Adipose tissue (tissue), 3 donors: ENCODE results near the gene FOXE1. TPM values are rescaled to one million over a fixed set of nuclear protein-coding genes. Genes with fewer than 3 reads are reported as not detected.

Experiments
- H3K27ac ChIP-seq: one replicate; pipeline ENCODE4 v1.5.1; 2013; ENCODE audit warnings: low read depth, low read length
- WGBS, 3 donors: extraction: QIAGEN DNeasy Blood & Tissue Kit; methylation state at CpG; one replicate each; pipeline ENCODE4 v1.1.7; 2013; 5-methylcytosine and 5-hydroxymethylcytosine counted together
- polyA plus RNA-seq, 3 donors: library from polyadenylated mRNA; stranded (reverse); fragments of 200-250 nt; gene quantifications; one replicate each; pipeline ENCODE4 v1.2.3, GENCODE V29; 2013
- donor health status: healthy with polysubstance abuse.
- donor health status: Bipolar disorder and iron deficiency.
- donor health status: healthy.

Gene FOXE1
- polyA plus RNA-seq, result under 1 TPM in 2 of 3 donors, not detected in 1; 0.02 to 0.03 TPM

GRCh38 chr9:97853056-97853843, at the start of gene FOXE1:
TSS of gene FOXE1 (plus strand) at chr9:97853226. CDS start at chr9:97853915, 689 bp downstream.
- 0 to 2% (median 1%) methylated on average over 54 to 83 of the region's 83 CpGs for WGBS, 3 donors
- H3K27ac ChIP-seq, result no peak within 1 kb of the TSS

- WGBS, 3 donors, result 70 to 80% (median 73%) methylated on average over 5 of the region's 5 CpGs
Observed at GRCh38 chr9:97804059-97804365, 49.0 kb upstream of the FOXE1 start.

GRCh38 chr9:97806721-97807120, 46.3 kb upstream of the FOXE1 start:
- no peak overlapping the region for H3K27ac ChIP-seq
- 68 to 74% (median 69%) methylated on average over 2 of the region's 2 CpGs for WGBS, 3 donors

More at GRCh38 chr9:97804059-97804365, 49.0 kb upstream of the FOXE1 start:
- H3K27ac ChIP-seq, result no peak overlapping the region

GRCh38 chr9:97807681-97808080, 45.3 kb upstream of the FOXE1 start:
- WGBS, 3 donors, result 50 to 59% (median 55%) methylated on average over 2 of the region's 2 CpGs

GRCh38 chr9:97808415-97808814, 44.6 kb upstream of the FOXE1 start:
- 57 to 65% (median 59%) methylated on average over 5 of the region's 5 CpGs for WGBS, 3 donors
- H3K27ac ChIP-seq, result no peak overlapping the region

More at GRCh38 chr9:97807681-97808080, 45.3 kb upstream of the FOXE1 start:
- no peak overlapping the region for H3K27ac ChIP-seq

GRCh38 chr9:97808972-97809371, 44.1 kb upstream of the FOXE1 start:
- WGBS, 3 donors, result 48 to 50% (median 49%) methylated on average over 2 of the region's 2 CpGs

GRCh38 chr9:97809666-97810344, 43.2 kb upstream of the FOXE1 start:
- WGBS, 3 donors, result 76 to 87% (median 78%) methylated on average over 5 of the region's 5 CpGs
- no peak overlapping the region for H3K27ac ChIP-seq

More at GRCh38 chr9:97808972-97809371, 44.1 kb upstream of the FOXE1 start:
- no peak overlapping the region for H3K27ac ChIP-seq

- WGBS, 3 donors, result 65 to 86% (median 86%) methylated on average over 7 of the region's 7 CpGs
- no peak overlapping the region for H3K27ac ChIP-seq
Observed at GRCh38 chr9:97811533-97812246, 41.3 kb upstream of the FOXE1 start.

- WGBS, 3 donors, result 41 to 63% (median 60%) methylated on average over 2 of the region's 2 CpGs
- no peak overlapping the region for H3K27ac ChIP-seq
Observed at GRCh38 chr9:97812247-97812543, 40.8 kb upstream of the FOXE1 start.

GRCh38 chr9:97813072-97813471, 40.0 kb upstream of the FOXE1 start:
- no peak overlapping the region for H3K27ac ChIP-seq

GRCh38 chr9:97819735-97820134, 33.3 kb upstream of the FOXE1 start:
- no peak overlapping the region for H3K27ac ChIP-seq
- 22 to 78% (median 57%) methylated on average over 1 of the region's 1 CpG for WGBS, 3 donors

GRCh38 chr9:97820373-97820772, 32.7 kb upstream of the FOXE1 start:
- H3K27ac ChIP-seq, result no peak overlapping the region
- 17 to 29% (median 28%) methylated on average over 1 of the region's 1 CpG for WGBS, 3 donors

- no peak overlapping the region for H3K27ac ChIP-seq
- 32 to 56% (median 50%) methylated on average over 15 of the region's 15 CpGs for WGBS, 3 donors
Observed at GRCh38 chr9:97830884-97831829, 21.9 kb upstream of the FOXE1 start.

GRCh38 chr9:97831843-97832636, 21.0 kb upstream of the FOXE1 start:
- H3K27ac ChIP-seq, result no peak overlapping the region
- 36 to 62% (median 42%) methylated on average over 10 of the region's 10 CpGs for WGBS, 3 donors

- H3K27ac ChIP-seq, result no peak overlapping the region
Observed at GRCh38 chr9:97840521-97840920, 12.5 kb upstream of the FOXE1 start.

- H3K27ac ChIP-seq, result no peak overlapping the region
- 78 to 87% (median 84%) methylated on average over 2 of the region's 2 CpGs for WGBS, 3 donors
Observed at GRCh38 chr9:97842960-97843359, 10.1 kb upstream of the FOXE1 start.

- 68 to 84% (median 71%) methylated on average over 2 of the region's 2 CpGs for WGBS, 3 donors
- H3K27ac ChIP-seq, result no peak overlapping the region
Observed at GRCh38 chr9:97845130-97845529, 7.9 kb upstream of the FOXE1 start.

GRCh38 chr9:97845763-97846162, 7.3 kb upstream of the FOXE1 start:
- WGBS, 3 donors, result 62 to 85% (median 63%) methylated on average over 2 of the region's 2 CpGs
- no peak overlapping the region for H3K27ac ChIP-seq
